Measurements from ENCODE around the gene MOCOS.

DNA sequence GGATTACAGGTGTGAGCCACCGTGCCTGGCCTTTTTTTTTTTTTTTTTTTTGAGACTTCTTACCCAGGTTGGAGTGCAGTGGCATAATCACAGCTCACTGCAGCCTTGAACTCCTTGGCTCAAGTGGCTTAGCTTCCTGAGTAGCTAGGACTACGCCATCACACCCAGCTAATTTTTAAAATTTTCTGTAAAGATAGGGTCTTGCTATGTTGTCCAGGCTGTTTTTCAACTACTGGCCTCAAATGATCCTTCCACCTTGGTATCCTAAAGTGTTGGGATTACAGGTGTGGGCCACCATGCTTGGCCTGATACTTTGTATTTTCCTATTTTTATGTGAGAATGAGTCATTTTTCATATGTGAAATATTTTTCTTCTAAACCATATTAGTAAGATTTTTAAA, 43.9 kb upstream of the MOCOS start:
- TF ChIP-seq, protein P1, sequence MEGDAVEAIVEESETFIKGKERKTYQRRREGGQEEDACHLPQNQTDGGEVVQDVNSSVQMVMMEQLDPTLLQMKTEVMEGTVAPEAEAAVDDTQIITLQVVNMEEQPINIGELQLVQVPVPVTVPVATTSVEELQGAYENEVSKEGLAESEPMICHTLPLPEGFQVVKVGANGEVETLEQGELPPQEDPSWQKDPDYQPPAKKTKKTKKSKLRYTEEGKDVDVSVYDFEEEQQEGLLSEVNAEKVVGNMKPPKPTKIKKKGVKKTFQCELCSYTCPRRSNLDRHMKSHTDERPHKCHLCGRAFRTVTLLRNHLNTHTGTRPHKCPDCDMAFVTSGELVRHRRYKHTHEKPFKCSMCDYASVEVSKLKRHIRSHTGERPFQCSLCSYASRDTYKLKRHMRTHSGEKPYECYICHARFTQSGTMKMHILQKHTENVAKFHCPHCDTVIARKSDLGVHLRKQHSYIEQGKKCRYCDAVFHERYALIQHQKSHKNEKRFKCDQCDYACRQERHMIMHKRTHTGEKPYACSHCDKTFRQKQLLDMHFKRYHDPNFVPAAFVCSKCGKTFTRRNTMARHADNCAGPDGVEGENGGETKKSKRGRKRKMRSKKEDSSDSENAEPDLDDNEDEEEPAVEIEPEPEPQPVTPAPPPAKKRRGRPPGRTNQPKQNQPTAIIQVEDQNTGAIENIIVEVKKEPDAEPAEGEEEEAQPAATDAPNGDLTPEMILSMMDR (IDR thresholded peaks at IDR 0.05; ENCODE audit: poor library complexity): no peak
- TF ChIP-seq EZH2 (IDR thresholded peaks at IDR 0.05; ENCODE audit: borderline replicate concordance) (no peak), EZH2phosphoT487 (IDR thresholded peaks at IDR 0.05; ENCODE audit: low read depth, severe bottlenecking, unreplicated experiment) (no peak)
